Muscle layer of duodenum (tissue), 2 donors: ENCODE measurements around the gene KCNC3.

ENCODE experiments used
- H3K27ac ChIP-seq: one replicate; pipeline ENCODE4 v1.7.0; 2013; ENCODE audit warnings: mild to moderate bottlenecking, low read length
- H3K27me3 ChIP-seq: one replicate; pipeline ENCODE4 v1.7.0; 2013; ENCODE audit warnings: low read depth, mild to moderate bottlenecking, control low read depth, low read length
- H3K36me3 ChIP-seq, 2 donors: one replicate each; pipeline ENCODE4 v1.7.0; 2013; ENCODE audit warnings: low read length in 2 of 2, control low read depth in 1 of 2, mild to moderate bottlenecking in 1 of 2; ENCODE audit not compliant: insufficient read depth in 2 of 2, control insufficient read depth in 1 of 2
- H3K4me1 ChIP-seq, 2 donors: one replicate each; pipeline ENCODE4 v1.7.0; 2013; ENCODE audit warnings: low read length in 2 of 2, mild to moderate bottlenecking in 2 of 2, control low read depth in 1 of 2, moderate library complexity in 1 of 2; ENCODE audit not compliant: insufficient read depth in 2 of 2, control insufficient read depth in 1 of 2
- H3K4me3 ChIP-seq, 2 donors: one replicate each; pipeline ENCODE4 v1.7.0; 2013; ENCODE audit warnings: low read length in 2 of 2, low read depth in 1 of 2, mild to moderate bottlenecking in 1 of 2
- H3K9me3 ChIP-seq, 2 donors: one replicate each; pipeline ENCODE4 v1.7.0; 2013; ENCODE audit warnings: low read length in 2 of 2, control low read depth in 1 of 2, mild to moderate bottlenecking in 1 of 2; ENCODE audit not compliant: control insufficient read depth in 1 of 2
- donor health status: healthy.

Gene KCNC3

DNA sequence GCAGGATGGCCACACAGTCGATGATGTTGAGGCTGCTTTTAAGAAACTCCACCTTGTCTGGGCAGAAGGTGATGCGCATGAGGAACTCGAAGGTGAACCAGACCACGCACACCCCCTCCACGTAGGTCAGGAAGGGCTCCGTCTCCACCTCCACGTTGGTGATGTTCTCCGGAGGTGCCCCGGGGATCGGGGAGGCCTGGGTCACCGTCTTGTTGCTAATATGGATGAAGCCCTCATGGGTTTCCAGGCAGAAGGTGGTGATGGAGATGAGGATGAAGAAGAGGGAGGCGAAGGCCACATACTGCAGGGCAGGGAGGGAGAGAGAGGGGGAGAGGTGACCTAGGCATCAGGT lies 5.4 kb downstream of the KCNC3 start:
- peaks cover 19% of the 10 kb centered on the region for H3K27me3 ChIP-seq
- no peak overlapping the region for H3K4me3 ChIP-seq
- peaks cover 0 to 13% of the 10 kb centered on the region in 2 donors for H3K4me1 ChIP-seq

DNA sequence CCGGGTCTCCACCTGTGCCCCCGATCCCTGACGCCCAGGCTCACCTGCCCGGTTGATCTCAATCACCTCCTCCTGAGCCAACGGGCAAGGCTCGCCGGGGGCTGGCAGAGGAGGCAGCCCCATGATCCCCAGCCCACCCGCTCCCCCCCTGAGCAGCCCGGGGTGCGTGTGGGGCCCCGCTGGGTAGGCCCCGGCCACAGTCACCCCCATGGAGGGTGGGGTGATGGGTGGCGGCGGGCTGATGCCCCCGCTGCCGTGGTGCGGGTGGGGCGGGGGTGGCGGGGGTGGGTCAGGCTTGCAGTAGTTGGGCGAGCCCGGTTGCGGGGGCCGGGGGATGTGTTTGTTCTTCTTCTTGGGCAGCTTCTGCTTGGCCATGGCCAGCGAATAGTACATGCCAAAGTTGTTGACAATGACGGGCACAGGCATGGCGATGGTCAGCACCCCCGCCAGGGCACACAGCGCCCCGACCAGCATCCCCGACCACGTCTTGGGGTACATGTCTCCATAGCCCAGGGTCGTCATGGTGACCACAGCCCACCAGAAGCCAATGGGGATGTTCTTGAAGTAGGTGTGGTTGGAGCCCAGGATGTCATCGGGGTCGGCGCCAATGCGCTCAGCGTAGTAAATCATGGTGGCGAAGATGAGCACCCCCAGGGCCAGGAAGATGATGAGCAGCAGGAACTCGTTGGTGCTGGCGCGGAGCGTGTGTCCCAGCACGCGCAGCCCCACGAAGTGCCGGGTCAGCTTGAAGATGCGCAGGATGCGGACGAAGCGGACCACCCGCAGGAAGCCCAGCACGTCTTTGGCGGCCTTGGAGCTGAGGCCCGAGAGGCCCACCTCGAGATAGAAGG lies 6.0 kb downstream of the KCNC3 start:
- H3K9me3 ChIP-seq, result no peaks in the 10 kb centered on the region
- no peaks in the 10 kb centered on the region for H3K36me3 ChIP-seq
- H3K27ac ChIP-seq, result no peak overlapping the region
- no peak overlapping the region for H3K4me3 ChIP-seq
- peaks cover 0 to 13% of the 10 kb centered on the region in 2 donors for H3K4me1 ChIP-seq
- H3K27me3 ChIP-seq, result peaks cover 19% of the 10 kb centered on the region

More for the DNA sequence above, 5.4 kb downstream of the KCNC3 start:
- Histone ChIP-seq H3K27ac (no peak overlapping the region), H3K36me3 (no peaks in the 10 kb centered on the region), H3K9me3 (no peaks in the 10 kb centered on the region)

DNA sequence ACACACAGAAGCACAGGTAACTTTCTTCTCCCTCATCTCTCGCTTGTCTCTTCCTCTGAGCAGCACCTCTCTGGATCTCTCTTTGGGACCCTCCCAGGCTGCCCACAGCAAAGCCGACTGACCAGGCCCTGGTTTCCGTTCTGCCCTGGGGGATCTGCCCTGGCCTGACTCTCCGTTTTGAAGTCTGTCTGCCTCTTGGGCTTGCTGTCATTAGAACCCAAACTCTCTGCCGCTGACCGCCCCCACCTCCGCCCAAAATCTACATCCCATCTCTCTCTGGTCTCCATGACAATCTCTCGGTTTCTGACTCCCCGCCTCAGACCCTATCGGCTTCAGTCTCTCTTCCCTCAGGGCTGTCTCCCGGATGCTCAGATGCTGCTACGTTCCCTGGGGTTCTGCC lies 6.9 kb downstream of the KCNC3 start:
- H3K4me1 ChIP-seq, result peaks cover 0 to 9% of the 10 kb centered on the region in 2 donors

DNA sequence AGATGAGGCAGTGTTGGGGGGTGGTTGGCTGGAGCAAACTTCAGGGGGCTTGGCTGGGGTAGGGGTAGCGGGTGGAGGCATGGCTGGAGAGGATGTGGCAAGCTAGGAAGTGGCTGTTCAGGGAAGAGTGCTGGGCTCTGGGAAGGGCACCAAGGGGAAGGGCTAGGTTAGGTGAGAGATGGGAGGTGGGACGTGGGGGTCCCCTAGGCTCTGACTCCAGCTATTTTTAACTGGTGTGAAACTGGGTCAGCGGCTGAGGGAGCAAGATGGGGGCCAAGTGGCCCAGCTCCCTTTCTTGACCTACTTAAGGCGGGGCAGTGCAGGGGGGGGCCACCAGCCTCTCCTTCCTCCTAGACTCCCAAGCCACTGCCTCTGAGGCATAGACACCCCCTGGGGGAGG lies 7.3 kb downstream of the KCNC3 start:
- no peak overlapping the region for H3K27ac ChIP-seq
- no peaks in the 10 kb centered on the region for H3K36me3 ChIP-seq
- H3K27me3 ChIP-seq, result peaks cover 9% of the 10 kb centered on the region
- H3K4me1 ChIP-seq, result peaks cover 0 to 9% of the 10 kb centered on the region in 2 donors
- H3K4me3 ChIP-seq, result no peak overlapping the region
- no peaks in the 10 kb centered on the region for H3K9me3 ChIP-seq

More for the DNA sequence above, 6.9 kb downstream of the KCNC3 start:
- Histone ChIP-seq H3K4me3 (no peak overlapping the region), H3K36me3 (no peaks in the 10 kb centered on the region), H3K9me3 (no peaks in the 10 kb centered on the region), H3K27ac (no peak overlapping the region), H3K27me3 (peaks cover 13% of the 10 kb centered on the region)

- no peak overlapping the region for H3K4me3 ChIP-seq
- H3K27ac ChIP-seq, result no peak overlapping the region
- no peaks in the 10 kb centered on the region for H3K9me3 ChIP-seq
- peaks cover 0 to under 1% of the 10 kb centered on the region in 2 donors for H3K4me1 ChIP-seq
- peaks cover 5% of the 10 kb centered on the region for H3K27me3 ChIP-seq
- no peaks in the 10 kb centered on the region for H3K36me3 ChIP-seq
Observed at GRCh38 chr19:50320596-50320995, 8.6 kb downstream of the KCNC3 start.

- Histone ChIP-seq H3K36me3 (no peaks in the 10 kb centered on the region), H3K27me3 (peaks cover 5% of the 10 kb centered on the region), H3K4me3 (no peak overlapping the region), H3K27ac (no peak overlapping the region), H3K9me3 (no peaks in the 10 kb centered on the region), H3K4me1 (no peaks in the 10 kb centered on the region)
Observed at GRCh38 chr19:50320051-50320450, 9.1 kb downstream of the KCNC3 start.

GRCh38 chr19:50319156-50319555 lies 10.0 kb downstream of the KCNC3 start:
- Histone ChIP-seq H3K36me3 (no peaks in the 10 kb centered on the region), H3K27ac (no peak overlapping the region), H3K4me1 (no peaks in the 10 kb centered on the region), H3K27me3 (peaks cover 8% of the 10 kb centered on the region), H3K9me3 (no peaks in the 10 kb centered on the region), H3K4me3 (no peak overlapping the region)

GRCh38 chr19:50318438-50318837 lies 10.7 kb downstream of the KCNC3 start:
- Histone ChIP-seq H3K27ac (no peak overlapping the region), H3K9me3 (no peaks in the 10 kb centered on the region), H3K36me3 (no peaks in the 10 kb centered on the region), H3K27me3 (peaks cover 13% of the 10 kb centered on the region), H3K4me3 (no peak overlapping the region), H3K4me1 (no peaks in the 10 kb centered on the region)

GRCh38 chr19:50317115-50317514 lies 12.1 kb downstream of the KCNC3 start:
- H3K4me3 ChIP-seq, result no peak overlapping the region
- H3K9me3 ChIP-seq, result no peaks in the 10 kb centered on the region
- H3K4me1 ChIP-seq, result no peaks in the 10 kb centered on the region
- peaks cover 15% of the 10 kb centered on the region for H3K27me3 ChIP-seq
- H3K27ac ChIP-seq, result no peak overlapping the region
- no peaks in the 10 kb centered on the region for H3K36me3 ChIP-seq

- H3K4me3 ChIP-seq, result no peak overlapping the region
- H3K27ac ChIP-seq, result no peak overlapping the region
- H3K9me3 ChIP-seq, result no peaks in the 10 kb centered on the region
- no peaks in the 10 kb centered on the region for H3K4me1 ChIP-seq
- peaks cover 15% of the 10 kb centered on the region for H3K27me3 ChIP-seq
- no peaks in the 10 kb centered on the region for H3K36me3 ChIP-seq
Observed at GRCh38 chr19:50315773-50316448, 13.3 kb downstream of the KCNC3 start.

- Histone ChIP-seq H3K4me3 (no peak overlapping the region), H3K27ac (no peak overlapping the region), H3K9me3 (no peaks in the 10 kb centered on the region), H3K4me1 (no peaks in the 10 kb centered on the region), H3K27me3 (peaks cover 15% of the 10 kb centered on the region), H3K36me3 (no peaks in the 10 kb centered on the region)
Observed at GRCh38 chr19:50314724-50315708, 14.2 kb downstream of the KCNC3 start.
